HG03442 (cell line): Measurements from ENCODE around the gene UBE2E3.

Experiments
- ATAC-seq: cut with Tn5 transposase; IDR thresholded peaks from one replicate; pipeline ENCODE4 v1.9.1; 2021; ENCODE audit warnings: mild to moderate bottlenecking, moderate library complexity; ENCODE audit not compliant: unreplicated experiment

UBE2E3 gene

GRCh38 chr2:180980106-180980942 is at the start of gene UBE2E3:
UBE2E3 (plus strand) TSS chr2:180980605; CDS start chr2:180982043, 1,438 bp downstream.
- peak; percentile 75 for ATAC-seq

- no peak for ATAC-seq
Observed at GRCh38 chr2:180931841-180932240, 48.6 kb upstream of the UBE2E3 start.

- no peak for ATAC-seq
Observed at GRCh38 chr2:180933332-180933731, 47.1 kb upstream of the UBE2E3 start.

- ATAC-seq = no peak
Observed at GRCh38 chr2:180934911-180935310, 45.5 kb upstream of the UBE2E3 start.

GRCh38 chr2:180937480-180937879 is 42.9 kb upstream of the UBE2E3 start:
- peak; percentile 85 for ATAC-seq

GRCh38 chr2:180938451-180938850 is 42.0 kb upstream of the UBE2E3 start:
- no peak for ATAC-seq

- ATAC-seq = no peak
Observed at GRCh38 chr2:180943275-180943674, 37.1 kb upstream of the UBE2E3 start.

- ATAC-seq = no peak
Observed at GRCh38 chr2:180944372-180944771, 36.0 kb upstream of the UBE2E3 start.

GRCh38 chr2:180947208-180947689 is 33.2 kb upstream of the UBE2E3 start:
- no peak for ATAC-seq

GRCh38 chr2:180949896-180950295 is 30.5 kb upstream of the UBE2E3 start:
- ATAC-seq = no peak

GRCh38 chr2:180952082-180952481 is 28.3 kb upstream of the UBE2E3 start:
- ATAC-seq = peak; percentile 82

GRCh38 chr2:180952731-180953336 is 27.6 kb upstream of the UBE2E3 start:
- no peak for ATAC-seq

GRCh38 chr2:180953550-180953949 is 26.9 kb upstream of the UBE2E3 start:
- no peak for ATAC-seq

- no peak for ATAC-seq
Observed at GRCh38 chr2:180955101-180955500, 25.3 kb upstream of the UBE2E3 start.

GRCh38 chr2:180959787-180960186 is 20.6 kb upstream of the UBE2E3 start:
- peak; percentile 46 for ATAC-seq

- ATAC-seq = no peak
Observed at GRCh38 chr2:180960982-180961381, 19.4 kb upstream of the UBE2E3 start.

- ATAC-seq = no peak
Observed at GRCh38 chr2:180962727-180963314, 17.6 kb upstream of the UBE2E3 start.

- ATAC-seq = no peak
Observed at GRCh38 chr2:180966378-180966777, 14.0 kb upstream of the UBE2E3 start.

GRCh38 chr2:180969124-180969523 is 11.3 kb upstream of the UBE2E3 start:
- no peak for ATAC-seq

- ATAC-seq = no peak
Observed at GRCh38 chr2:180970016-180970415, 10.4 kb upstream of the UBE2E3 start.

- ATAC-seq = no peak
Observed at GRCh38 chr2:180971811-180972210, 8.6 kb upstream of the UBE2E3 start.

GRCh38 chr2:180975585-180975984 is 4.8 kb upstream of the UBE2E3 start:
- no peak for ATAC-seq
